Measurements from ENCODE around the gene RGPD5.
"Not testable (repeated sequence)": the region's sequence is repeated elsewhere in the genome, so short reads cannot be mapped to it uniquely, and the experiment has no call there.

GRCh38 chr2:109757163-109757824 lies 36.8 kb upstream of the RGPD5 start:
- TF ChIP-seq CTCF, POLR2A (IDR thresholded peaks at IDR 0.05): not testable (repeated sequence)
